DND-41 (cell line): ENCODE results near the gene RERGL.
"Not testable (repeated sequence)": the region's sequence is repeated elsewhere in the genome, so short reads cannot be mapped to it uniquely, and the experiment has no call there.

Experiments used
- ATAC-seq: fragments of 200-7000 bp; cut with Tn5 transposase; 3 replicates; pipeline ENCODE4 v1.9.1; 2021; ENCODE audit warnings: low read depth; ENCODE audit not compliant: insufficient read depth
- DNase-seq: peaks from one replicate; pipeline ENCODE4 v3.0.0-alpha.2; 2020
- H2AFZ ChIP-seq: 2 replicates; pipeline ENCODE4 v1.6.0; 2012; ENCODE audit warnings: low read depth, low read length
- H3K27ac ChIP-seq: 2 replicates; pipeline ENCODE4 v1.5.1; 2012; ENCODE audit warnings: low read length, inconsistent platforms
- H3K27me3 ChIP-seq: fragments of 200-600 bp; sonication (generic); 2 replicates; pipeline ENCODE4 v1.6.0; 2012; ENCODE audit warnings: low read length, mild to moderate bottlenecking, inconsistent platforms; ENCODE audit not compliant: insufficient read depth, poor library complexity
- H3K36me3 ChIP-seq: 2 replicates; pipeline ENCODE4 v1.5.1; 2012; ENCODE audit warnings: low read length, inconsistent platforms; ENCODE audit not compliant: insufficient read depth
- H3K4me1 ChIP-seq: 2 replicates; pipeline ENCODE4 v1.5.1; 2012; ENCODE audit warnings: mild to moderate bottlenecking, low read length; ENCODE audit not compliant: insufficient read depth
- H3K4me2 ChIP-seq: 2 replicates; pipeline ENCODE4 v1.6.0; 2012; ENCODE audit warnings: mild to moderate bottlenecking, moderate library complexity, low read length, inconsistent platforms; ENCODE audit not compliant: insufficient read depth
- H3K4me3 ChIP-seq, 2 experiments: fragments of 200-600 bp in 1 of 2; shearing (Covaris generic) in 1 of 2; 2 replicates each; pipeline ENCODE4 v1.5.1; 2012 to 2016; ENCODE audit warnings: inconsistent platforms in 2 of 2, low read length in 2 of 2, mild to moderate bottlenecking in 2 of 2, low read depth in 1 of 2, moderate library complexity in 1 of 2
- H3K79me2 ChIP-seq: 2 replicates; pipeline ENCODE4 v1.6.0; 2012; ENCODE audit warnings: low read length, inconsistent platforms; ENCODE audit not compliant: insufficient read depth
- H3K9ac ChIP-seq: 2 replicates; pipeline ENCODE4 v1.6.0; 2012; ENCODE audit warnings: low read depth, mild to moderate bottlenecking, inconsistent platforms, low read length, moderate library complexity
- H3K9me3 ChIP-seq: 2 replicates; pipeline ENCODE4 v1.5.1; 2012; ENCODE audit warnings: low read length, moderate library complexity, mild to moderate bottlenecking, inconsistent platforms; ENCODE audit not compliant: insufficient read depth, severe bottlenecking
- H4K20me1 ChIP-seq: 2 replicates; pipeline ENCODE4 v1.6.0; 2012; ENCODE audit warnings: low read length; ENCODE audit not compliant: insufficient read depth
- CTCF ChIP-seq: IDR thresholded peaks from 2 replicates; pipeline ENCODE4 v1.5.1; 2012; ENCODE audit warnings: borderline replicate concordance, low read length, moderate library complexity, mild to moderate bottlenecking; ENCODE audit not compliant: poor library complexity, severe bottlenecking; ENCODE audit errors: extremely low read depth
- EZH2 ChIP-seq: IDR thresholded peaks from 3 replicates; pipeline ENCODE4 v1.6.1; 2012; ENCODE audit warnings: borderline replicate concordance, low read depth, mild to moderate bottlenecking, moderate library complexity, low read length, inconsistent platforms; ENCODE audit not compliant: severe bottlenecking

RERGL gene

GRCh38 chr12:18045446-18045992 lies 44.5 kb downstream of the RERGL start:
- DNase-seq (no peak), ATAC-seq (no peak)
- H3K27me3 ChIP-seq = no peaks in the 10 kb centered on the region
- H3K9me3 ChIP-seq = no peaks in the 10 kb centered on the region
- no peak overlapping the region for H3K4me2 ChIP-seq
- H2AFZ ChIP-seq = no peak overlapping the region
- no peaks in the 10 kb centered on the region for H3K4me1 ChIP-seq
- H3K36me3 ChIP-seq = no peaks in the 10 kb centered on the region
- no peak overlapping the region for H3K27ac ChIP-seq
- no peak overlapping the region for H3K4me3 ChIP-seq
- no peak overlapping the region for H3K9ac ChIP-seq
- TF ChIP-seq CTCF (no peak), EZH2 (no peak)
- no peaks in the 10 kb centered on the region for H4K20me1 ChIP-seq
- no peaks in the 10 kb centered on the region for H3K79me2 ChIP-seq

GRCh38 chr12:18040060-18040742 lies 49.8 kb downstream of the RERGL start:
- H3K4me2 ChIP-seq, DNase-seq, ATAC-seq, H3K36me3 ChIP-seq, H3K9me3 ChIP-seq, H4K20me1 ChIP-seq, H3K79me2 ChIP-seq, H2AFZ ChIP-seq, H3K27me3 ChIP-seq, H3K4me1 ChIP-seq, H3K9ac ChIP-seq, H3K4me3 ChIP-seq, H3K27ac ChIP-seq: not testable (repeated sequence)
